GM08714 (cell line): ENCODE measurements around the gene LMOD1.

ENCODE experiments used
- H3K4me3 ChIP-seq: fragments of 200-500 bp; sonication (Bioruptor generic); 2 replicates; pipeline ENCODE4 v1.5.1; 2014; ENCODE audit warnings: mild to moderate bottlenecking, low read length, inconsistent platforms
- ZNF274 ChIP-seq: IDR thresholded peaks from 2 replicates; pipeline ENCODE4 v1.6.1; 2012; ENCODE audit warnings: mild to moderate bottlenecking, low read depth, low read length

Gene LMOD1

GRCh38 chr1:201938440-201939035, 7.8 kb downstream of the LMOD1 start:
- H3K4me3 ChIP-seq, result no peak overlapping the region
- TF ChIP-seq ZNF274, result no peak

GRCh38 chr1:201937624-201938213, 8.6 kb downstream of the LMOD1 start:
- no peak overlapping the region for H3K4me3 ChIP-seq
- no peak for TF ChIP-seq ZNF274

GRCh38 chr1:201933840-201934430, 12.4 kb downstream of the LMOD1 start:
- TF ChIP-seq ZNF274, result no peak
- no peak overlapping the region for H3K4me3 ChIP-seq

- TF ChIP-seq ZNF274, result no peak
- no peak overlapping the region for H3K4me3 ChIP-seq
These were observed 15.5 kb downstream of the LMOD1 start for GRCh38 chr1:201930803-201931202.

- no peak for TF ChIP-seq ZNF274
- no peak overlapping the region for H3K4me3 ChIP-seq
These were observed 16.2 kb downstream of the LMOD1 start for GRCh38 chr1:201930137-201930536.

- H3K4me3 ChIP-seq, result no peak overlapping the region
- no peak for TF ChIP-seq ZNF274
These were observed 18.1 kb downstream of the LMOD1 start for GRCh38 chr1:201928266-201928665.

- no peak for TF ChIP-seq ZNF274
- no peak overlapping the region for H3K4me3 ChIP-seq
These were observed 20.2 kb downstream of the LMOD1 start for GRCh38 chr1:201925981-201926645.

- no peak for TF ChIP-seq ZNF274
- no peak overlapping the region for H3K4me3 ChIP-seq
These were observed 21.1 kb downstream of the LMOD1 start for GRCh38 chr1:201925301-201925567.

GRCh38 chr1:201921952-201922558, 24.3 kb downstream of the LMOD1 start:
- no peak overlapping the region for H3K4me3 ChIP-seq
- TF ChIP-seq ZNF274, result no peak

- TF ChIP-seq ZNF274, result no peak
- no peak overlapping the region for H3K4me3 ChIP-seq
These were observed 28.0 kb downstream of the LMOD1 start for GRCh38 chr1:201918343-201918742.

- no peak for TF ChIP-seq ZNF274
- no peak overlapping the region for H3K4me3 ChIP-seq
These were observed 28.9 kb downstream of the LMOD1 start for GRCh38 chr1:201917362-201918033.

- TF ChIP-seq ZNF274, result no peak
These were observed 29.6 kb downstream of the LMOD1 start for GRCh38 chr1:201916649-201917249.

GRCh38 chr1:201914456-201915235, 31.7 kb downstream of the LMOD1 start:
- no peak overlapping the region for H3K4me3 ChIP-seq
- no peak for TF ChIP-seq ZNF274

More at GRCh38 chr1:201916649-201917249, 29.6 kb downstream of the LMOD1 start:
- H3K4me3 ChIP-seq, result no peak overlapping the region

- no peak for TF ChIP-seq ZNF274
- H3K4me3 ChIP-seq, result no peak overlapping the region
These were observed 33.5 kb downstream of the LMOD1 start for GRCh38 chr1:201912832-201913231.
